Measurements from ENCODE around the gene TRMT2A.

TRMT2A gene

GRCh38 chr22:20089226-20089976 lies 27.6 kb downstream of the TRMT2A start:
- TF ChIP-seq CTCF (IDR thresholded peaks at IDR 0.05; ENCODE audit: low read depth, low read length, missing control alignments): no peak
- in situ Hi-C loops (cut with HindIII; ENCODE audit: low sequenced_read_pairs): no loop called here
- no peak for DNase-seq (ENCODE audit: low read depth)
- no peak overlapping the region for H3K4me3 ChIP-seq (ENCODE audit: low read depth, low read length)

GRCh38 chr22:20088263-20088648 lies 28.8 kb downstream of the TRMT2A start:
- H3K4me3 ChIP-seq (ENCODE audit: low read depth, low read length): no peak overlapping the region
- no peak for DNase-seq (ENCODE audit: low read depth)
- in situ Hi-C loops (cut with HindIII; ENCODE audit: low sequenced_read_pairs): no loop called here
- no peak for TF ChIP-seq CTCF (IDR thresholded peaks at IDR 0.05; ENCODE audit: low read depth, low read length, missing control alignments)

GRCh38 chr22:20087319-20088262 lies 29.4 kb downstream of the TRMT2A start:
- TF ChIP-seq CTCF (IDR thresholded peaks at IDR 0.05; ENCODE audit: low read depth, low read length, missing control alignments): no peak
- DNase-seq (ENCODE audit: low read depth): no peak
- in situ Hi-C loops (cut with HindIII; ENCODE audit: low sequenced_read_pairs): no loop called here
- no peak overlapping the region for H3K4me3 ChIP-seq (ENCODE audit: low read depth, low read length)

GRCh38 chr22:20086763-20087162 lies 30.3 kb downstream of the TRMT2A start:
- in situ Hi-C loops (cut with HindIII; ENCODE audit: low sequenced_read_pairs): no loop called here
- DNase-seq (ENCODE audit: low read depth): no peak
- TF ChIP-seq CTCF (IDR thresholded peaks at IDR 0.05; ENCODE audit: low read depth, low read length, missing control alignments): no peak
- no peak overlapping the region for H3K4me3 ChIP-seq (ENCODE audit: low read depth, low read length)

GRCh38 chr22:20086101-20086599 lies 30.9 kb downstream of the TRMT2A start:
- no peak for DNase-seq (ENCODE audit: low read depth)
- in situ Hi-C loops (cut with HindIII; ENCODE audit: low sequenced_read_pairs): no loop called here
- no peak overlapping the region for H3K4me3 ChIP-seq (ENCODE audit: low read depth, low read length)
- no peak for TF ChIP-seq CTCF (IDR thresholded peaks at IDR 0.05; ENCODE audit: low read depth, low read length, missing control alignments)

- in situ Hi-C loops (cut with HindIII; ENCODE audit: low sequenced_read_pairs): no loop called here
- no peak for TF ChIP-seq CTCF (IDR thresholded peaks at IDR 0.05; ENCODE audit: low read depth, low read length, missing control alignments)
These were observed 31.4 kb downstream of the TRMT2A start for GRCh38 chr22:20085651-20086050.

More at GRCh38 chr22:20085651-20086050, 31.4 kb downstream of the TRMT2A start:
- no peak overlapping the region for H3K4me3 ChIP-seq (ENCODE audit: low read depth, low read length)
- no peak for DNase-seq (ENCODE audit: low read depth)

Data from astrocyte of the cerebellum (primary cell).